ENCODE data around the gene RPA3. TPM values are rescaled to one million over a fixed set of nuclear protein-coding genes. Genes with fewer than 3 reads are reported as not detected.

Gene RPA3
- total and polyA plus RNA-seq, 2 donors (not counting 3 experiments of a cell fraction or from before 2014, with no cell fraction given): 15.6 to 34.4 TPM

DNA sequence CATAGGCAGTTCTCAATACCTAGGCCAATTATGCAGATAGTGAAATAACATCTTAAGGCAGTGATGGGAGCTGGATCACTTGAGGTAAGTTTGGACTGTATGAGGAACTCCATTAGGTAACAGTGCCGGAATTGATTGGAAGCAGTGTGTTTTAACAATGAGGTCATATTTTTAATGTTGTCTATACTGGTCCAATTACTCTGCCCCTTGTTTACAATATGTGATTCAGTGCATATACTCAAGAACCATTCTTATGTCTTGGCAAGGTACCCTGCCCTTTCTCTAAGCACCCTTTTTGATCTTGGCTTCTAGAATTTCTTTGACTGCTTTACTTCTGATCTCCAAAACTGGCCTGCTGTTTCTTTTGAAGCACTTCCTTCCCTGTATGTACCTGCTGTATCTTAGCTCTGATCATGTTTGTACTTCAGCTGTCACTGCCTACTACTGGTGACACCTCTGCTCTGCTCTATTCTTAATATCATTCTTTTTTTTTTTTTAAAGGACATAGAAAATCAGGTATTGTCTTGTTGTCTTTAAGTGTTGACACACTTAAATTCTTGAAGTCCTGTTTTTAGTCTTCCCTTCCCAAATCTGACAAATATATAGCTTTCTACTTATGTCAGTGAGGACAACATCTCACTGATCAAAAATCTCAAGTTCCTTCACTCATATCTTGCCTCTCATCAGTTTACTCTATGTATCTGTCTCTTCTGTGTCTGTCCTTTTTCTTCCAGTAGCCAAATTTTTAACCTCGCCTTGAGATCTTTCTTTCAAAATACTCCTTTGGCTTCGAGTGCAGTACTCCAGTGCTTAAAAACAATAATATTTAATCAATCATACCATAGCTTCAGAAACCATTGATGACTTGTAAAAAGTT, 46.4 kb upstream of the RPA3 start:
- no peak for TF ChIP-seq EZH2 (IDR thresholded peaks at IDR 0.05; ENCODE audit: borderline replicate concordance, low read depth, low read length, severe bottlenecking)
- no peak for TF ChIP-seq POLR2A (IDR thresholded peaks at IDR 0.05; ENCODE audit: low read depth, low read length)
- TF ChIP-seq, protein P1, sequence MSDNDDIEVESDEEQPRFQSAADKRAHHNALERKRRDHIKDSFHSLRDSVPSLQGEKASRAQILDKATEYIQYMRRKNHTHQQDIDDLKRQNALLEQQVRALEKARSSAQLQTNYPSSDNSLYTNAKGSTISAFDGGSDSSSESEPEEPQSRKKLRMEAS (IDR thresholded peaks at IDR 0.05; ENCODE audit: insufficient read depth, insufficient read length): no peak
- TF ChIP-seq POLR2AphosphoS5 (IDR thresholded peaks at IDR 0.05; ENCODE audit: insufficient read depth, low read depth, low read length): no peak
- no peak for TF ChIP-seq GATA2 (IDR thresholded peaks at IDR 0.05; ENCODE audit: insufficient read depth, insufficient read length, low read depth, low read length)
- TF ChIP-seq, protein P2, sequence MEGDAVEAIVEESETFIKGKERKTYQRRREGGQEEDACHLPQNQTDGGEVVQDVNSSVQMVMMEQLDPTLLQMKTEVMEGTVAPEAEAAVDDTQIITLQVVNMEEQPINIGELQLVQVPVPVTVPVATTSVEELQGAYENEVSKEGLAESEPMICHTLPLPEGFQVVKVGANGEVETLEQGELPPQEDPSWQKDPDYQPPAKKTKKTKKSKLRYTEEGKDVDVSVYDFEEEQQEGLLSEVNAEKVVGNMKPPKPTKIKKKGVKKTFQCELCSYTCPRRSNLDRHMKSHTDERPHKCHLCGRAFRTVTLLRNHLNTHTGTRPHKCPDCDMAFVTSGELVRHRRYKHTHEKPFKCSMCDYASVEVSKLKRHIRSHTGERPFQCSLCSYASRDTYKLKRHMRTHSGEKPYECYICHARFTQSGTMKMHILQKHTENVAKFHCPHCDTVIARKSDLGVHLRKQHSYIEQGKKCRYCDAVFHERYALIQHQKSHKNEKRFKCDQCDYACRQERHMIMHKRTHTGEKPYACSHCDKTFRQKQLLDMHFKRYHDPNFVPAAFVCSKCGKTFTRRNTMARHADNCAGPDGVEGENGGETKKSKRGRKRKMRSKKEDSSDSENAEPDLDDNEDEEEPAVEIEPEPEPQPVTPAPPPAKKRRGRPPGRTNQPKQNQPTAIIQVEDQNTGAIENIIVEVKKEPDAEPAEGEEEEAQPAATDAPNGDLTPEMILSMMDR (IDR thresholded peaks at IDR 0.05; ENCODE audit: extremely low read depth in 1 of 2, insufficient read depth in 1 of 2, low read depth in 1 of 2, low read length in 2 of 2): no peak
- TF ChIP-seq JUN (IDR thresholded peaks at IDR 0.05; ENCODE audit: borderline replicate concordance, insufficient read depth, insufficient read length, low read depth): no peak
- no peak for TF ChIP-seq FOS (IDR thresholded peaks at IDR 0.05; ENCODE audit: borderline replicate concordance, insufficient read depth, low read length)
- TF ChIP-seq MYC (IDR thresholded peaks at IDR 0.05; ENCODE audit: low read depth, low read length): no peak
- CTCF ChIA-PET: interaction anchor here (0.7 to 6.6 kb wide), 8 partner anchors 10 to 425 kb away, joined by 3 to 56 read pairs (median 4); no protein-coding TSS in a partner anchor
- dilution Hi-C loops (cut with MboI; ENCODE audit: extremely low pct_ligation_motif_present, low sequenced_read_pairs) (no loop called here), intact Hi-C loops (cut with micrococcal nuclease) (no loop called here)
- POLR2A ChIA-PET: interaction anchor here (1.2 kb wide), 1 partner anchor 8 kb away, joined by 3 read pairs; no protein-coding TSS in a partner anchor
- H3K27me3 ChIP-seq (ENCODE audit: control insufficient read depth in 2 of 2, insufficient read depth in 2 of 2, low read length in 2 of 2): no peaks in the 10 kb centered on the region
- BruUV-seq (replicated peaks): no TSS peak
- H3K9me3 ChIP-seq (replicated peaks; ENCODE audit: control insufficient read depth, insufficient read depth, low read length): no peaks in the 10 kb centered on the region
- H3K4me2 ChIP-seq (ENCODE audit: insufficient read depth, low read length): no peak overlapping the region
- H3K79me2 ChIP-seq (ENCODE audit: control insufficient read depth, insufficient read depth, low read length): no peaks in the 10 kb centered on the region
- H3K36me3 ChIP-seq (ENCODE audit: control insufficient read depth in 2 of 2, extremely low read depth in 1 of 2, insufficient read depth in 2 of 2, low read length in 2 of 2): no peaks in the 10 kb centered on the region
- H3K9ac ChIP-seq (replicated peaks; ENCODE audit: extremely low read depth, insufficient read depth, low read length): no peak overlapping the region
- DNase-seq (ENCODE audit: low read depth, low spot score) (no peak), FAIRE-seq (no peak)
- no peaks in the 10 kb centered on the region for H4K20me1 ChIP-seq (replicated peaks; ENCODE audit: control insufficient read depth, extremely low read depth, insufficient read depth, low read length)
- no peak overlapping the region for H2AFZ ChIP-seq (ENCODE audit: low read depth, low read length)
- H3K27ac ChIP-seq (ENCODE audit: insufficient read depth, low read depth, low read length): no peak overlapping the region
- no peak overlapping the region for H3K4me3 ChIP-seq (replicated peaks in 1 of 3; ENCODE audit: insufficient read depth in 1 of 3, low read depth in 1 of 3, low read length in 3 of 3)
- peaks cover 11% of the 10 kb centered on the region for H3K4me1 ChIP-seq (ENCODE audit: control insufficient read depth, extremely low read depth, insufficient read depth, low read length)
- no peaks in the 10 kb centered on the region for H3K9me1 ChIP-seq (replicated peaks; ENCODE audit: control insufficient read depth, extremely low read depth, insufficient read depth, low read length)
